Memory B cell (primary cell): ENCODE data around the gene DDIT4.

Experiments
- ATAC-seq: fragments of 150-1000 bp; cut with Tn5 transposase; 2 replicates; pipeline ENCODE4 v1.10.0; 2021; ENCODE audit warnings: low read depth, mild to moderate bottlenecking, moderate library complexity
- DNase-seq, 2 donors: peaks; one replicate each; pipeline ENCODE4 v3.0.0; 2022; ENCODE audit warnings: low spot score in 2 of 2
- H3K27ac Mint-ChIP-seq: one replicate; pipeline ENCODE4 v1.8.0; 2022; ENCODE audit warnings: mild to moderate bottlenecking, moderate library complexity, mixed read lengths
- H3K27me3 Mint-ChIP-seq: one replicate; pipeline ENCODE4 v1.8.0; 2022; ENCODE audit warnings: mixed read lengths
- H3K36me3 Mint-ChIP-seq: one replicate; pipeline ENCODE4 v1.8.0; 2022; ENCODE audit warnings: mild to moderate bottlenecking, mixed read lengths
- H3K4me1 Mint-ChIP-seq: one replicate; pipeline ENCODE4 v1.8.0; 2022; ENCODE audit warnings: mixed read lengths
- H3K4me3 Mint-ChIP-seq: one replicate; pipeline ENCODE4 v1.8.0; 2022; ENCODE audit warnings: mild to moderate bottlenecking, moderate library complexity, mixed read lengths
- H3K9me3 Mint-ChIP-seq: one replicate; pipeline ENCODE4 v1.8.0; 2022; ENCODE audit warnings: mixed read lengths

The DDIT4 gene

GRCh38 chr10:72319416-72320254 lies 45.9 kb downstream of the DDIT4 start:
- Mint-ChIP-seq H3K27me3 (no peaks in the 10 kb centered on the region), H3K4me3 (peak overlapping the region; percentile 79), H3K4me1 (peaks cover 39% of the 10 kb centered on the region), H3K36me3 (no peaks in the 10 kb centered on the region), H3K27ac (peak overlapping the region; percentile 95), H3K9me3 (no peaks in the 10 kb centered on the region)
- peak; percentile 77 to 78 for DNase-seq
- ATAC-seq, result peak; percentile 78

DNA sequence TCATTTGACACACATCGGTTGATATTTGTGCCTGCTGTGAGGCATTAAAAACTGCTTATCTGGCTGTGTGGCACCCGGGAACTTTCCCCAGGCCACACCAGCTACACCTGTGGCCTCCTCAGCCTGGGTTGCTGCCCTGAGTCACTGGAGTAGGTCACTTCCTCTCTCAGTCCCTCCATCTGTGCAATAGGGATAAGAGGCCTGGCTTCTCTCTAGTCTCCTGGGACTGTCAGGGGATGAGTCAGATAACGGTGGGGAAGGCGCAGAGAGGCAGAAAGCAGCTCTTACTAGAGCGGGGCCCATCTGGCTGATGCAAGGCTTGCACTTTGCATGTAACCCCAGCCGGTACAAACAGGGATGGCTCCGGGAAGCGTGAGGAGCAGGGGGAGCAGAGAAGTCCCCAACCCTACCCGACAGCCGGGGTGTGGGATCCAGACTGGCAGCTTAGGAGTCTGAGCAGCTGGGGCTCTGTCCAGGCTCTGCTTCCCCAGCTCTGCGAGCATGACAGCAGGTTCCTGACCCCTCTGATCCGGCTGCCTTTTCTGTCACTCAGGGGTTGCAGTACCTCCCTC lies 47.0 kb downstream of the DDIT4 start:
- H3K9me3 Mint-ChIP-seq, result no peaks in the 10 kb centered on the region
- H3K27ac Mint-ChIP-seq, result peak overlapping the region; percentile 95
- no peaks in the 10 kb centered on the region for H3K27me3 Mint-ChIP-seq
- H3K4me1 Mint-ChIP-seq, result peaks cover 39% of the 10 kb centered on the region
- peak; percentile 54 for ATAC-seq
- H3K36me3 Mint-ChIP-seq, result no peaks in the 10 kb centered on the region
- H3K4me3 Mint-ChIP-seq, result peak overlapping the region; percentile 79
- DNase-seq, result peak; percentile 51 to 55

DNA sequence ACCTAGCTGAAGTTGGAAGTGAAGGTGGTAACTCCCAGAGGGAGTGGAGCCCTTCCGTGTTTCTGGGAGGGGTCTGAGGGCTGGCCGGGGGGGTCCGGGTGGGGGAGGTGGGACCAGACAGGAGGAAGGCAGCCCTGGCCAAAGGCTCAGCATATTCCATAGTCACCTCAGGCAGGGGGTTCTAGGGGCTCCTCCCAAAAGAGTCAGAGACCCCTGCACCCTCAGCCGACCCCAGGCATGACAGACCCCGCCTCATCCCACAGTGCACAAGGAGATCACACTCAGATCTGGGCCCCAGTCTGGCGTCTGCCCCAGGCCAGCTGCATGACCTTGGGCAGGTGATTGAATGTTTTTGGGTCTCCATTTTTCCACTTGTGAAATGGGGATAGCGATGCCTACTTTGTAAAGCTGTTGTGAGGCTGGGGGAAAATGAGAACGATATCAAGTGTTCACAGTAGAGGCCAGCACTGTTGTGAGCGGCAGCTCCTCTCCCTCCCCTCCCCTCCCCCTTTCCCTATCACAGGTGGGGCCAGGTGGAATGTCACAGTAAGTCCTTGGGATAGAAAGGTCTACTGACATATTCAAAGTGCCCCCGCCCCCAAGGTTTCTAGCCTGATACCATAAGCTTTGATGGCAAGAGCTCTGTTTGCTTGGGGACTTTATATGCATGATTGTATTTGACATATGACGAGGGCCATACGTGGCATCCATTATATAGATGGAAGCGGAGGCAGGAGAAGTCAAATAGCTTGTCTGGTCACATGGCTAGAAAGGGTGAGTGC lies 47.7 kb downstream of the DDIT4 start:
- Mint-ChIP-seq H3K4me1 (peaks cover 34% of the 10 kb centered on the region), H3K27ac (peak overlapping the region; percentile 95), H3K4me3 (no peak overlapping the region), H3K36me3 (no peaks in the 10 kb centered on the region), H3K27me3 (no peaks in the 10 kb centered on the region), H3K9me3 (no peaks in the 10 kb centered on the region)
- ATAC-seq (no peak), DNase-seq (no peak)

- ATAC-seq, result no peak
- Mint-ChIP-seq H3K4me3 (no peak overlapping the region), H3K36me3 (no peaks in the 10 kb centered on the region), H3K27me3 (no peaks in the 10 kb centered on the region), H3K9me3 (no peaks in the 10 kb centered on the region), H3K4me1 (peaks cover 36% of the 10 kb centered on the region), H3K27ac (no peak overlapping the region)
- no peak for DNase-seq
These were observed 48.2 kb downstream of the DDIT4 start for GRCh38 chr10:72322030-72322279.

DNA sequence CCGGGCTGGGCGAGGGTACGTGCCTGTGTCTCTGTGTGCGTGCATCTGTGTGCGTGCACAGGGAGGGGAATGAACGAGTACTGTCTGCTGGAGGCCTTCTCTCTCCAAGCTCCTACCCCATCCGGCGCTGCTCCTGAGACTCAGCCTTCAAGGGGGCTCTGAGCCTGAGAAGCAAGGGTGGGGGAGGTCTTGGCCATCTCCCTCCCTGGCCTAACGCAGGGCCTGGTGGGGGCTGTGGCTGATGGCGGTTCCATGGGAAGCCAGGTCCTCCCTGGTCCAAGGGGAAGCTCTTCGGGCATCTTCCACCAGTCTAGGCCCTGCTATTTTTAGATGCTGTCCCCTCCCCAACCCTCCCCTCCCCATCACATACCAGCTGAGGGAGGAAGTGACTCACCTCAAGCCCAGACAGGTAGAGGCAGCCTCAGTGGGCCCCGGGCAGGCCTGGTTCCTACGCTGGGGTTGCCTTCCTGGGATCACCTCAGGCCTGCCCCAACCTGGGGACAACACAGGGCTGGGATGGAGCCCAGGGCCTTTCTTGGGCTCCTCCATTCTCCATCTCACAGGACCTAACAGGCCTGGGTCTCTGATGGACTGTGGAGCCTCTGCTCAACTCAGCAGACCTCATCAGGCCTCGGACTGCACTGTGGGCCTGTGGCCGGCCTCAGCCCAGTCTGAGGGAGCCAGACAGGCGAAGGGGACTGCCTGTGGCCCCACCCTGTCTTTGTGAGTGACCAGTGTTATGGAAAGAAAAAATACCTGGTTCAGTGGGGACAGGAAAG lies 48.7 kb downstream of the DDIT4 start:
- Mint-ChIP-seq H3K4me3 (no peak overlapping the region), H3K36me3 (no peaks in the 10 kb centered on the region), H3K27me3 (no peaks in the 10 kb centered on the region), H3K27ac (no peak overlapping the region), H3K9me3 (no peaks in the 10 kb centered on the region), H3K4me1 (peaks cover 33% of the 10 kb centered on the region)
- ATAC-seq (no peak), DNase-seq (no peak)

GRCh38 chr10:72323108-72323749 lies 49.5 kb downstream of the DDIT4 start:
- Mint-ChIP-seq H3K27ac (no peak overlapping the region), H3K4me1 (peaks cover 36% of the 10 kb centered on the region), H3K27me3 (no peaks in the 10 kb centered on the region), H3K4me3 (no peak overlapping the region), H3K9me3 (no peaks in the 10 kb centered on the region), H3K36me3 (no peaks in the 10 kb centered on the region)
- DNase-seq (no peak), ATAC-seq (no peak)

- peak overlapping the region; percentile 24 for H3K4me3 Mint-ChIP-seq
- H3K27ac Mint-ChIP-seq, result no peak overlapping the region
- H3K9me3 Mint-ChIP-seq, result no peaks in the 10 kb centered on the region
- DNase-seq, result no peak
- no peaks in the 10 kb centered on the region for H3K27me3 Mint-ChIP-seq
- no peak for ATAC-seq
- no peaks in the 10 kb centered on the region for H3K36me3 Mint-ChIP-seq
- H3K4me1 Mint-ChIP-seq, result peaks cover 38% of the 10 kb centered on the region
These were observed 50.1 kb downstream of the DDIT4 start for GRCh38 chr10:72323771-72324191.
